GM12891 (cell line): ENCODE data around the gene MTMR12.

Source experiments
- PAX5 ChIP-seq: IDR thresholded peaks from 2 replicates; pipeline ENCODE4 v1.6.1; 2011; ENCODE audit warnings: low read length, moderate library complexity, mild to moderate bottlenecking; ENCODE audit not compliant: insufficient read depth, severe bottlenecking
- POLR2A ChIP-seq: IDR thresholded peaks from 2 replicates; pipeline ENCODE4 v1.6.1; 2011; ENCODE audit warnings: low read depth, low read length, control low read depth
- POLR2AphosphoS5 ChIP-seq: IDR thresholded peaks from 2 replicates; pipeline ENCODE4 v1.6.1; 2011; ENCODE audit warnings: low read depth, low read length, control low read depth
- SPI1 ChIP-seq: IDR thresholded peaks from 2 replicates; pipeline ENCODE4 v1.6.1; 2011; ENCODE audit warnings: low read depth, low read length, control low read depth
- TAF1 ChIP-seq: IDR thresholded peaks from 2 replicates; pipeline ENCODE4 v1.6.1; 2011; ENCODE audit warnings: low read depth, low read length, control low read depth

- no peak for TF ChIP-seq TAF1
- TF ChIP-seq POLR2A, result no peak
- TF ChIP-seq POLR2AphosphoS5, result no peak
- no peak for TF ChIP-seq SPI1
- TF ChIP-seq PAX5, result no peak
These were observed 125.1 kb downstream of the MTMR12 start for GRCh38 chr5:32187675-32188074.
